ENCODE data around the gene HDLBP.

Gene HDLBP

GRCh38 chr2:241330616-241330981 is 15.1 kb upstream of the HDLBP start:
- H2BK120ac ChIP-seq (ENCODE audit: low read depth, low read length) = no peak overlapping the region
- no peak overlapping the region for H3K18ac ChIP-seq (ENCODE audit: low read length)
- H3K4me2 ChIP-seq (ENCODE audit: insufficient read depth, low read length, poor library complexity, severe bottlenecking) = no peak overlapping the region
- H3K23ac ChIP-seq (ENCODE audit: low read depth, low read length, poor library complexity) = no peak overlapping the region
- H4K91ac ChIP-seq (ENCODE audit: low read depth, low read length, poor library complexity) = no peak overlapping the region
- no peak overlapping the region for H2BK5ac ChIP-seq (ENCODE audit: low read length)
- no peak overlapping the region for H2AK5ac ChIP-seq (ENCODE audit: low read depth, low read length)
- no peak overlapping the region for H3K27ac ChIP-seq (replicated peaks; ENCODE audit: low read length)
- H2BK15ac ChIP-seq (ENCODE audit: low read length) = no peak overlapping the region
- H2BK12ac ChIP-seq (ENCODE audit: low read length) = no peak overlapping the region
- H3K36me3 ChIP-seq (replicated peaks in 1 of 2; ENCODE audit: control insufficient read depth in 2 of 2, insufficient read depth in 2 of 2, low read length in 2 of 2) = peaks cover 9 to 99% of the 10 kb centered on the region in 2 donors
- WGBS, 2 donors (ENCODE audit: extremely low coverage in 2 of 2, insufficient read length in 2 of 2, insufficient replicate concordance in 1 of 2) = no CpG with 5 or more reads among the region's 4 CpGs
- no peak overlapping the region for H3K14ac ChIP-seq (ENCODE audit: low read length)
- no peak for DNase-seq (ENCODE audit: low spot score)
- H4K8ac ChIP-seq (ENCODE audit: low read depth, low read length) = no peak overlapping the region
- H3K4me3 ChIP-seq (ENCODE audit: low read length in 2 of 2) = no peak overlapping the region
- no peak overlapping the region for H3K4ac ChIP-seq (ENCODE audit: low read length)
- H3K9ac ChIP-seq (ENCODE audit: low read depth, low read length, poor library complexity) = no peak overlapping the region
- H3K4me1 ChIP-seq (ENCODE audit: control insufficient read depth in 2 of 2, insufficient read depth in 1 of 2, low read depth in 1 of 2, low read length in 2 of 2) = no peaks in the 10 kb centered on the region
- H3K79me1 ChIP-seq (ENCODE audit: low read depth, low read length) = peaks cover 2% of the 10 kb centered on the region
- no peaks in the 10 kb centered on the region for H3K27me3 ChIP-seq (ENCODE audit: control insufficient read depth in 3 of 3, insufficient read depth in 3 of 3, low read depth in 1 of 3, low read length in 3 of 3)
- H2AFZ ChIP-seq (ENCODE audit: low read length) = no peak overlapping the region
- peaks cover 3 to 15% of the 10 kb centered on the region in 2 donors for H3K9me3 ChIP-seq (replicated peaks in 1 of 2; ENCODE audit: control insufficient read depth in 2 of 2, insufficient read depth in 1 of 2, low read depth in 1 of 2, low read length in 2 of 2)

- Histone ChIP-seq H3K4me1 (ENCODE audit: control insufficient read depth in 2 of 2, insufficient read depth in 1 of 2, low read depth in 1 of 2, low read length in 2 of 2) (no peaks in the 10 kb centered on the region), H3K9ac (ENCODE audit: low read depth, low read length, poor library complexity) (no peak overlapping the region), H3K4ac (ENCODE audit: low read length) (no peak overlapping the region), H3K79me1 (ENCODE audit: low read depth, low read length) (peaks cover 2% of the 10 kb centered on the region), H3K4me3 (ENCODE audit: low read length in 2 of 2) (no peak overlapping the region), H2BK15ac (ENCODE audit: low read length) (no peak overlapping the region), H2AFZ (ENCODE audit: low read length) (no peak overlapping the region), H3K27ac (replicated peaks; ENCODE audit: low read length) (no peak overlapping the region), H2BK120ac (ENCODE audit: low read depth, low read length) (no peak overlapping the region), H4K91ac (ENCODE audit: low read depth, low read length, poor library complexity) (no peak overlapping the region), H3K27me3 (ENCODE audit: control insufficient read depth in 3 of 3, insufficient read depth in 3 of 3, low read depth in 1 of 3, low read length in 3 of 3) (no peaks in the 10 kb centered on the region), H2AK5ac (ENCODE audit: low read depth, low read length) (no peak overlapping the region), H2BK12ac (ENCODE audit: low read length) (no peak overlapping the region), H4K8ac (ENCODE audit: low read depth, low read length) (no peak overlapping the region), H3K9me3 (replicated peaks in 1 of 2; ENCODE audit: control insufficient read depth in 2 of 2, insufficient read depth in 1 of 2, low read depth in 1 of 2, low read length in 2 of 2) (peaks cover 3 to 15% of the 10 kb centered on the region in 2 donors), H3K23ac (ENCODE audit: low read depth, low read length, poor library complexity) (no peak overlapping the region), H3K14ac (ENCODE audit: low read length) (no peak overlapping the region), H2BK5ac (ENCODE audit: low read length) (no peak overlapping the region), H3K4me2 (ENCODE audit: insufficient read depth, low read length, poor library complexity, severe bottlenecking) (no peak overlapping the region), H3K36me3 (replicated peaks in 1 of 2; ENCODE audit: control insufficient read depth in 2 of 2, insufficient read depth in 2 of 2, low read length in 2 of 2) (peaks cover 9 to 99% of the 10 kb centered on the region in 2 donors), H3K18ac (ENCODE audit: low read length) (no peak overlapping the region)
- WGBS, 2 donors (ENCODE audit: extremely low coverage in 2 of 2, insufficient read length in 2 of 2, insufficient replicate concordance in 1 of 2) = no CpG with 5 or more reads among the region's 11 CpGs
- DNase-seq (ENCODE audit: low spot score) = no peak
Measured at GRCh38 chr2:241329669-241330615, 14.5 kb upstream of the HDLBP start.

GRCh38 chr2:241325257-241325656 is 9.8 kb upstream of the HDLBP start:
- no CpG with 5 or more reads among the region's 1 CpG for WGBS, 2 donors (ENCODE audit: extremely low coverage in 2 of 2, insufficient read length in 2 of 2, insufficient replicate concordance in 1 of 2)
- peaks cover 8 to 92% of the 10 kb centered on the region in 2 donors for H3K36me3 ChIP-seq (replicated peaks in 1 of 2; ENCODE audit: control insufficient read depth in 2 of 2, insufficient read depth in 2 of 2, low read length in 2 of 2)
- no peak overlapping the region for H3K9ac ChIP-seq (ENCODE audit: low read depth, low read length, poor library complexity)

GRCh38 chr2:241324775-241325174 is 9.3 kb upstream of the HDLBP start:
- H3K36me3 ChIP-seq (replicated peaks in 1 of 2; ENCODE audit: control insufficient read depth in 2 of 2, insufficient read depth in 2 of 2, low read length in 2 of 2) = peaks cover 8 to 92% of the 10 kb centered on the region in 2 donors

More at GRCh38 chr2:241325257-241325656, 9.8 kb upstream of the HDLBP start:
- Histone ChIP-seq H2BK120ac (ENCODE audit: low read depth, low read length) (no peak overlapping the region), H3K4ac (ENCODE audit: low read length) (no peak overlapping the region), H4K8ac (ENCODE audit: low read depth, low read length) (no peak overlapping the region), H2BK12ac (ENCODE audit: low read length) (no peak overlapping the region), H3K27me3 (ENCODE audit: control insufficient read depth in 3 of 3, insufficient read depth in 3 of 3, low read depth in 1 of 3, low read length in 3 of 3) (no peaks in the 10 kb centered on the region), H2AFZ (ENCODE audit: low read length) (no peak overlapping the region), H2BK15ac (ENCODE audit: low read length) (no peak overlapping the region), H3K4me3 (ENCODE audit: low read length in 2 of 2) (no peak overlapping the region), H4K91ac (ENCODE audit: low read depth, low read length, poor library complexity) (no peak overlapping the region), H3K9me3 (replicated peaks in 1 of 2; ENCODE audit: control insufficient read depth in 2 of 2, insufficient read depth in 1 of 2, low read depth in 1 of 2, low read length in 2 of 2) (peaks cover 3 to 15% of the 10 kb centered on the region in 2 donors), H3K27ac (replicated peaks; ENCODE audit: low read length) (no peak overlapping the region), H3K23ac (ENCODE audit: low read depth, low read length, poor library complexity) (no peak overlapping the region), H2AK5ac (ENCODE audit: low read depth, low read length) (no peak overlapping the region), H3K79me1 (ENCODE audit: low read depth, low read length) (peaks cover 7% of the 10 kb centered on the region), H3K4me2 (ENCODE audit: insufficient read depth, low read length, poor library complexity, severe bottlenecking) (no peak overlapping the region), H3K18ac (ENCODE audit: low read length) (no peak overlapping the region), H3K4me1 (ENCODE audit: control insufficient read depth in 2 of 2, insufficient read depth in 1 of 2, low read depth in 1 of 2, low read length in 2 of 2) (no peaks in the 10 kb centered on the region), H3K14ac (ENCODE audit: low read length) (no peak overlapping the region), H2BK5ac (ENCODE audit: low read length) (no peak overlapping the region)
- no peak for DNase-seq (ENCODE audit: low spot score)

More at GRCh38 chr2:241324775-241325174, 9.3 kb upstream of the HDLBP start:
- Histone ChIP-seq H2AK5ac (ENCODE audit: low read depth, low read length) (no peak overlapping the region), H2AFZ (ENCODE audit: low read length) (no peak overlapping the region), H2BK5ac (ENCODE audit: low read length) (no peak overlapping the region), H3K18ac (ENCODE audit: low read length) (no peak overlapping the region), H3K4me2 (ENCODE audit: insufficient read depth, low read length, poor library complexity, severe bottlenecking) (no peak overlapping the region), H2BK15ac (ENCODE audit: low read length) (no peak overlapping the region), H3K27me3 (ENCODE audit: control insufficient read depth in 3 of 3, insufficient read depth in 3 of 3, low read depth in 1 of 3, low read length in 3 of 3) (no peaks in the 10 kb centered on the region), H4K91ac (ENCODE audit: low read depth, low read length, poor library complexity) (no peak overlapping the region), H3K14ac (ENCODE audit: low read length) (no peak overlapping the region), H3K4me1 (ENCODE audit: control insufficient read depth in 2 of 2, insufficient read depth in 1 of 2, low read depth in 1 of 2, low read length in 2 of 2) (no peaks in the 10 kb centered on the region), H3K4me3 (ENCODE audit: low read length in 2 of 2) (no peak overlapping the region), H3K4ac (ENCODE audit: low read length) (no peak overlapping the region), H3K9ac (ENCODE audit: low read depth, low read length, poor library complexity) (no peak overlapping the region), H3K27ac (replicated peaks; ENCODE audit: low read length) (no peak overlapping the region), H3K9me3 (replicated peaks in 1 of 2; ENCODE audit: control insufficient read depth in 2 of 2, insufficient read depth in 1 of 2, low read depth in 1 of 2, low read length in 2 of 2) (peaks cover 3 to 15% of the 10 kb centered on the region in 2 donors), H2BK12ac (ENCODE audit: low read length) (no peak overlapping the region), H4K8ac (ENCODE audit: low read depth, low read length) (no peak overlapping the region), H3K79me1 (ENCODE audit: low read depth, low read length) (peaks cover 7% of the 10 kb centered on the region), H3K23ac (ENCODE audit: low read depth, low read length, poor library complexity) (no peak overlapping the region), H2BK120ac (ENCODE audit: low read depth, low read length) (no peak overlapping the region)
- no peak for DNase-seq (ENCODE audit: low spot score)
